Stimulated activated naive CD4-positive, alpha-beta T cell treated with Interleukin-2 at 50 U/mL for 16 hours (primary cell): ENCODE results near the gene FLT1.

Experiments used
- DNase-seq: peaks from one replicate; lab custom pipeline; 2025; lab: John Stamatoyannopoulos, UW

FLT1 gene

DNA sequence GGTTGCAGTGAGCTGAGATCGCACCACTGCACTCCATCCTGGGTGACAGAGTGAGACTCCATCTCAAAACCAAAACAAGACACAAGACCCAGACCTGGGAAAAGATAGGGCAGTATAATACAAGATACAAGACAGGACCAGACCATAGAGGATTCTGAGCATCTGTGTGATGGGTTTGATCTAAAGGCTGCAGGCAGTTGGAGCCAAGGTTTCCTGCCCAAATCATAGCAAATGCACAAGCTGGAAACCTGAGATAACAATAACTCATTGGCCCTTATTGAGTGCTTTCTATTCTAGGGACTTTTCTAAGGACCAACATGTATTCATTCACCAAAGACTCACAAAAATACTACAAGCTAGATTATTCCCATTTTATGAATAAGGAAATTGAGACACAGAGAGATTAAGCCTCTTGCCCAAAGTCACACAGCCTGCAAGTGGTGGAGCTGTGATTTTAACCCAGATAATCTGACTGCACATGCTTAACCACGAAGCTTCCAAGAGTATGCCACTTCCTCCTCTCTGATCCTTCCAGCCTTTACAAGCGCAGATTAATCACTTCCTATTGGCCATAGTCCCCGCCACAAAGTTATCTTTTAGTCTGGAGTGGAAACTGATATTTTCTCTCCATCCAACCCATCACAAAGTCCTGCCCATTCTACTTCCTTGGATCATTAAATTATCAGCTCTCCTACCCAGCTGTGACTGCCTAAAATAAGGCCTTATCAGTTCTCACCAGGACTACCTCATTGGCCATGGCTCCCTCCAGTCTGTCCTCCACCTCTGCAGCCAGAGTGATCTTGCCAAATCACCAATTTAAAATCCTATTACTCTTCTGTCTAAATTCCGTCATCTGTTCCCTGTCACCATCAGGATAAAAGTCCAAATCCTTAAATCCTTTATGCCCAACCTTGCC is 147.2 kb downstream of the FLT1 start:
- DNase-seq: no peak

DNA sequence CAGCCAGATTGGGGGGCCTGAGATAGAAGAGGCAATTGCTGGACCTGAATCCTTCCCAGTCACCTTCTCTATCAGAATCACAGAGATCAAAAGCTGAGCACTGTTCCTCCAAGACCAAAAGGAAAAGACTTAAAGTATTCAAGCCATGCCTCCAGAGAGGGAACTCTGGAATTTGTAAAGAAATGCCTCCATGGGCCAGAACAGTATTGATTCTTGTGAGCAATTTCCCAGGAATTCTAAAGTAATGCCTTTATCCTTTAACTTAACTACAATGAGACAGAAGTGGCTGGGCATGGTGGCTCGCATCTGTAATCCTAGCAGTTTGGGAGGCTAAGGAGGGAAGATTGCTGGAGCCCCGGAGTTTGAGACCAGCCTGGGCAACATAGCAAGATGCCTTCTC is 148.8 kb downstream of the FLT1 start:
- no peak for DNase-seq

DNA sequence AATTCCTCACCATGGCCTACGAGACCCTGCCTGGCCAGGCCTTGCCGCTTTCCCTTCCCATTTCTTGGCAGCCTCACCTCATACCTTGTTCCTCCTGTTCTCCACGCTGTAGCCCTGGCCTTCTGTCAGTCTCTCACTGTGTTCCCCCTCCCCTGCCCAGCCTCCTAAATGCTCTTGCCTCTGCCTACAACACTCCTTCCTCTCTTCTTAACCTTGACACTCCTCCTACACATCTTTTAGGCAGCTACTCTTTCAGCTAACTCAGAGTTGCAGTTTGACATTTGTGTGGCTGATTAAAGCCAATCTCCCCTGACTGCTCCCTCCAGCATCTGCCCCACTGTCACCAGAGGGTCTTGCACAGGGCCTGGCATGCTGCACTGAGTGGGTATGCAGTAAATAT is 150.8 kb downstream of the FLT1 start:
- no peak for DNase-seq

DNA sequence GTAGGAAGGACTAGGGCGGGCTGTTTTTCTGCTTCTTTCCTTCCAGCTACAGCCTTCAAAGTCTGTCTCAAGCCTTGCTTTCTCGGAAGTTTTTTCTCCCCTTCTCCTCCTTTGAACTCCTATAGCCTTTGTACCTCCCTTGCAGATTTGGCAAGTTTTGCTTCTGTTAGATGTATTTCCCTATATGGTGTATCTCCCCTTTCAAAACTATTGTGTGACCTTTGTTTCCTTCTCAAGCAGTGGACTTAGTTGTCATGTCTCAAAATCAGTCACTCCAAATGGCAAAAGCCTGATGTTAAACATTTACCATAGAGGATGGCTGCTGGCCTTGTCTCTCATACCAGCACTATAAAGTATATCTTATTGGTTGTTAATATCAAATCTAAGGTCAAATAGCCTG is 152.7 kb downstream of the FLT1 start:
- no peak for DNase-seq

DNA sequence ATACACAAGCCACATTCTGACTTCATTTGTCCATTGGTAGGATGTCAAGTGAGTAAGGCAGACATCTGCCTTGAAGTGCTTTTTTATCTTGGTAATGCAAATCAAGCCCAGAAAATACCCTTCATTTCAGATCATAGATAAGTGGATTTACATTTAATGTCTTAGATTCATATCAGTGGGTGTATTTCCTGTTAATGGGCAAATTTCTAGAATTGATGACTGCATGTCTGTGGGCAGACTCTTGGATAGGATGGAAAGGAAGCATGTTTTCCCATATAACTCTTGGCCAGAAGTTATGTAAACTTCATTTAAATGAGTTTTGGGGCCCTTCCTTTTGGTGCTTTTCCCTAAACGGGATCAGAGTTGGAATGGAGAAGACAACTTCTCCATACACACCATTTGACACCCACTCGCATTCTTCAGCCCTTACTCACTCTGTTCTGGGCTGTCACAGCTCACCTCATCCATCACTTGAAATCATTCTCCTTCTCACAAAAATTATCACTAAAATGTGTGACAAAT is 154.6 kb downstream of the FLT1 start:
- DNase-seq: no peak

DNA sequence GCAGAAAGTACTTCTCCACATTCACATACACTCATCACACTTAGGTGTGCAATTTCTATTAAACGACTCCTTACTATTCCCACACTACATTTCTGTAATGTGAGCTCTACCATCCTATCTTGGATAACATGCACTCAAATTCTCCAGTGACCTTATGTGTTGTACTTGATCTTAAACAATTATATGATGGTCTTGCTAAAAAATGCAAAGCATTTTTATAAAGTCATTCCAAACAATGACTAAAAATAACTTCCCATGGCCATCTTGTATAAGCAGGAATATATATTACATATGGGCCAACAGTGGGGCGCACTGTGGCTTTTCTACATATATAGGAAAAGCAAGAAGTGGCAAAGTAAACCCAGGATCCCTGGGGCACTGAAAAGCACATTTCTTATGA is 155.5 kb downstream of the FLT1 start:
- DNase-seq: no peak

DNA sequence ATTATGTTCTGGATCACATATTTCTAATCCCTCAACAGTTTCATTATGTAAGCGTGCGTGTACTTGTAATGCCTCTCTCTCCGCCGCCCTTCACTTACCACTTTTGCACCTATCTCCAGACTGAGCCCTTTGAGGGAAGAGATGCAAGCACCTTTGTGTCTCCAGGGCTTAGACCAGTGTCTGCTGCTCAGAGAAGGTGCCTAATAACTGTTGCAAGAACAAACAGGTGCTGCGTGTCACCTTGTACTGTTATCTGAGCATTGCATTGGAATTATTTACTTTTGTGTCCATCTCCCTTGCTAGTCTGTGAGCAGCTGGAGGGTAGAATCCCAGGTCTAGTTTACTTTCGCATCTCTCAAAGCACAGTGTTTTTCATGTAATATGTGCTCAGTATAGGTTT is 156.2 kb downstream of the FLT1 start:
- DNase-seq: no peak

DNA sequence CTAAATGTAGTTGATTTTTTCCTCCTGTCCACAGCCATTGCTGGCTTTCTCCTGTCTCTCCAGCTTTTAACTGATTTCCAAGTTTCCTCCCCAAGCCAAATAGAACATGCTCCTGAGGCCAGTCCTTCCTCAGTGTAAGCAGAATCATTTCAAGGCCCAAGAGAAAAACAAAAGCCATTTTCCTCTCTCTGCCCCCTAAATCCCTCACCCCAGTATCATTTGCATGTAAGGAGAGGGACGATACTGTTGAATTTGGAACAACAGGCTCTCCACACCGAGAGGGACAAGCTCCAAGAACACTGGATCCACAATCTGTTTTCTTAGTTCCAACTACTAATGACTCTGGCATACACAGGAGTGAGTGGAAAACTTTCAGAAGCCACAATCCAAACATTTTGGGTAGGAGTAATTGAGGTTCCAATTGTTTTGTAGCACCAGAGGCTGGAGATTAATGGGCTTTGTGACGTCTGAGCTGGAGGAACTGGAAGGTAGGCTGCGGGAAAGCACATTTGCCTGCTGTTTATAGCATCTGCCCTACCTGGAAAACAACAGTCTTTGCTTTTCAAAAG is 156.8 kb downstream of the FLT1 start:
- no peak for DNase-seq

DNA sequence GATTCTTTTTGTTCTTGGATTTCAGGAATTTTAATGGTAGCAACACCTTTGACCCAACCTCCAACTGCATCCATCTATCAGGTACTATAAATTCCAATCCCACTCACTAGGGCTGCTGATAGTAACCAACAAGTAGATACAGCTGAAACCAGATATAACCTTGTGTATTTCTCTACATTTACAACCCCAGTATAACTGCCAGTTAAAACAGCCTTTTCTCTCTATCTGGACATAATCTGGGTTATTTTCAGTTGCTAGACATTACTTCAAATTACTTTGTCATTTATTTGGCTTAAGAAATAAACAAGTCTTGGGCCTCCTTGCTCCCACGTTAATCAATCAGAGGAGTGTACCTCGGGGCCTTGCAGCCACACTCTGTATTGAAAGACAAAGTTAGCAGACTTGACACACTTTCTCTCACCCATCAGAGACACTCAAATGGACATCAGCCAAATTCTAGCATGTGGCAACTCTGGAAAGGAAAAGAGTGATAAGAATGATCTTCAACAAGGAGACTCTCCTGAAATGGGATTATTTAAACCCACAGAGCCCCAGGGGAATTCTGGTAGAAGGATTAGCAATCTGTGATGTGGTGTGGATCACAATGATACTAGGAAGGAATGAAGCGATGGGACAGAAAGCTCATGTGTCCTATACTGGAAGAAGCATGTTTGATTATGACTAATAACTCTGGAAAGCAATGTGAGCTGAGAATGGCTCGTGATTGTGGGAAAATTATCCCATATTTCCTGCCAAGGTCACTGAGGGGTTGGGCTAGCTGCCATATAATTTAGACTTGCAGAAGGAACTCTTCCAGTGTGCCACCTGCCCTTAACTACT is 157.5 kb downstream of the FLT1 start:
- no peak for DNase-seq

DNA sequence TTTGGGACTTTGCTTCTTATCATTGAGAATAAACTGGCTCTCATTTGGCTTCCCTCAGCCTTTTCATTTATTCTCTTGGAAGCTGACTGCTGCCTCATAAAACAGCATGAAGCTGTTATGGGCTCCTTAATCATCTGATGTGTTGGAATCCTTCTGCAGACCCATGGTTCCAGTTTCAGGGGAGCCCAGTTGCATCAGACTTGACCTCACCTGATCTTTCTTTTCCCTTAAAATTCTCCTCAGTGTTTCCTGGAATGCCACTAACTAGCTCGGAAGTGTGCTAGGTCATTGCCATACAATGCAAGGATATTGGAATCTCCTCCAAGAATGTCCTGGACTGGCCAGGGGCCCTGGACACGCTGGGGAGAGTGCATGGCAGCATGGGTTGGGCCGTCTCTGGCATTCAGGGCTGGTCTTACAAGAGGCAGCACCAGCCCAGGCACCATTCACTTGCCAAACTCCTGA is 158.7 kb downstream of the FLT1 start:
- no peak for DNase-seq

DNA sequence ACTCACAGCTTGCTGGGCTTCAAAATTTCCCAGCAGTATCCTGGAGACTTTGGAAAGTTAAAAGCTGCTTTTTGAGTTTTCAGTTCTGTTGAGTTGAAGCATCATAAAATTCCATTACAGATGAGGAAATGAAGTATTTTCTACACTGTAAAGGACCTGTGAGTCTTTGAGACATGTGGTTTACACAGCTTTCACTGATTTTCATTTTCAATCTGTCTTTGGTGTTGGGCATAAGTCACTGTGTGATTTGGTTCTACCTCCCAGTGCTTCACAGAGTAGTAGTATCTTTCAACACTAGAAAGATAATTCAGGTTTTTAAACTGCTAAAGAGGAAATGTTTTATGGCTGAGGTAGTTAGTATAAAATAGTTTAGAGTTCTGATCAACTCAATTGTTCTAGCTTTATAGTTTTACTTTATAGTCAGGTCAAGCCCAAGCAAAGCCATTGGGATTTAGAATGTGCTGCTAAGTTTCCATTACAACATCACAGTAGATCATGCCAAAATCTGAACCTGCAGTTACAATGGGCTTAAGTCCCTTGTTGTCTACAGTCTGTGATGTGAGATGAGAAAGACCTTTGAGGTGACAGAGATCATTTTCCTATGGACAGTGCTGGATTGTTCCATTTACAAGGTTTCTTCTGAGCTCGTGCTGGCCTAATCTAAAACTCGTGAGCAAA is 161.6 kb downstream of the FLT1 start:
- DNase-seq: no peak

DNA sequence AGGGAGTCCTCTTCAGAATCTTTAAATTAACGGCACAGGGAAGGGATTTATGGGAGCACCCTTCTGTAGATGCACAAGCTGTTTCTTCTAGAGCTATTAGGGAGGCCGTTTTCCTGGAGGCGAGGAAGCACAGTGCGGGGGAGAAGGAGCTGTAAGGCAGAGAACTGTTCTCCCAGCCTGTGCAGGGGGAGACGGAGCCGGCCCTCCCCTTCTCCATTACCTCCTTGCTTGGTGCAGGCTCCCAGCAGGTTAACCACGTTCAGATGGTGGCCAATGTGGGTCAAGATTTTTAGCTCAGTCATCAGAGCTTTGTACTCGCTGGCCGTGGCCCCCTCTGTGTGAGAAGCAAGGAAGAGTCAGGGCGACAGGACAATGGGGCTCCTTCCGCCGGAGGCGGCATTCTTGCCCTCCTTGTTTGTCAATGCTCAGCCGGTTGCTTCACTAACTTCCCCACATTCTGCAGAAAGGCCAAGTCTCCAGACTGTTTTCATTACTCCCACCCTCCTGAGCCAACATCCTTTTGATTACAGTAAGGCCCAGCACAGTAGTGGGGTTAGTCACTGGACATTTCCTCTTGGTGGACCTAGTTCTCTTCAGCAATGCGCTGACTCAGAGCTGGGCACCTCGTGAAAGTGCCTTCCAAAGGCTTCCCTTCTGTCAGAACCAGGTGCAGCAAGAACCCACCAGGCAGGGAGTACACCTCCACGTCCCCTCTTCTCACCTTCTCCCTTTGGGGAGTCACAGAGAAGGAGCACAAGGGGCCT is 165.4 kb downstream of the FLT1 start:
- no peak for DNase-seq

DNA sequence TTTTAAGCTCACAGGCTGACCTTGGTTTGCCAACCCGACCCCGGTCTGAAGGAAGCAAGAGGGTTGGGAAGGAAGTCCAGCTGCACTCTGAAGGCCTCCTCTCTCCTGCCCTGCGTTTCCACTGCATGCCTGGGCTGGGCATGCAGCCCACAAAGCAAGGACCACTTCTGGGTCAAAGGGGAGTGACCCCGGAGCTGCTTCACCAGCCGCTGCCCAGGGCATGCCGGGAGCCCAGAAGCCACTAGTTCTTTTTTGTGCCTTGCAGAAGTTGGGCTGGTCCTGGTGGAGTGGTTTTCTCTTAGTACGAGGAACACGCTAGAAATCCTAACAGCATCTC is 166.7 kb downstream of the FLT1 start:
- DNase-seq: no peak

DNA sequence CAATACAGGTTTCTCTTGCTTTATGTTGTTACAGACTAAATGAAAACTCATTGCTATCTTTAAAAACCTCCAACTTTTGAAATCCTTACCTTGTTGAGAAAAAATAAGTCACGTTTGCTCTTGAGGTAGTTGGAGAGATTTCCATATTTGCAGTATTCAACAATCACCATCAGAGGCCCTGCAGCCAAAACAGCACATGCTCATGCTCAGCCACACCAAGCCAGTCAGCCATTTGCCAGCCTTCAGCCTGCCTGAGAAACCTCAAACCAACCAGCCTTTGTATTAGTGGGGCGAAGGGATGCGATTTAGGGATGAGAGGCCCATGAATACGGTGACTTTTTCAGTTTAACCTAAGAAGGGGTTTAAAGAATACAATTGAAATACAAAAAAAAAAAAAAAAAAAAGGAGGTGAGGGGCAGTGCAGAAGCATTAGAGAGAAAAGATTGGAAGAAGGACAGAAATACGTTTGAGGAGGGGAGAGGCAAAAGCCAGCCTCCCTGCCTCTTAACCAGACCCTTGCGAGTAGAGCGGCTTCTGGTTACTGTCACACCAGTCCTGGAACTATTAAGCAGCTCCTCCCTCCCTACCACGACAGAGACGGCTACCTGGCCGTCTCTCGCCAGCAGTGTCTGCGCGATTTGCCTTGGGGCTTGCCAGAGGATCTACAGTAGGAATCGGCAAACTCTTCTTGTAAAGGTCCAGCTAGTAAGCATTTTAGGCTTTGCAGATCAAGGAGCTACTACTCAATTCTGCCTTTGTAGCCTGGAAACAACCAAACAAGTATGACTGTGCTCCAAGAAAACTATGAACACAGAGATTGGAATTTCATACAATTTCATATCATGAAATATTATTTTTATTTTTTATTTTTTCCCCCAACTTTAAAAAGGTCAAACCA is 167.3 kb downstream of the FLT1 start:
- DNase-seq: no peak

DNA sequence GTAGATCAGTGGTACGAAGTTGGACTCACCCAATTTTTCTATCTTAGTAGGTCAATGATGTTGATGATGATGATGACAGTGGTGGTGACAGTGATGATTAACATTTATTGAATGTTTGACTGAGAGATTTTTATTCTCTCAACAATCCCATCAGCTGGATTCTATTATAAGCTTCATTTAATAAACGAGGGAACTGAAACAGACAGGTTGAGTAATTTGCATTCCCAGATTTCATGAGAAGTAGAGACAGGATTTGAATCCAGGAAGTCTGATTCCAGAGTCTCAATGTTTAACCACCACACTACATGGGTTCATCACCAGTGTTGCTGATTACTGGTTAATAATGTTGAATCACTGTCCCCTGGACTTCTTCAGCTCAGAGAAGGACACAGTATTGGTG is 168.9 kb downstream of the FLT1 start:
- DNase-seq: no peak

DNA sequence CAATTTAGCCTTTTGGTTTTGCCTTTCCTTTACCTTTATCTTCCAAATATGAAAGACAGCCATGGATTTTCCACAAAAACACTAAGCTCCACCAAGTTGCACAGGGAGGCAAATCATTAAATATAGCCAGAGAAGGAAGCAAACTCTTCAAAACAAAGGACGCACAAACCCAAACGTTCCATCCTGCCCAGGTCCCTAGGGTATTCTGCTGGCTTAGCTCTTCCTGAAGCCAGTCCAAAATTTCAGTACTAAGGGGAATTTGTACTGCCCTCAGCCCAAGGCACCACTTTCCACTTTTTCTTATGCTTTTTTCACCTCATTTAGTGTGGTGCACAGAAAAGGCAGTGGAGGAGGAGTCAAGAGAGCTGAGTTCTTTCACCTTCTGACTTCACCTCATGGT is 169.9 kb downstream of the FLT1 start:
- DNase-seq: no peak

DNA sequence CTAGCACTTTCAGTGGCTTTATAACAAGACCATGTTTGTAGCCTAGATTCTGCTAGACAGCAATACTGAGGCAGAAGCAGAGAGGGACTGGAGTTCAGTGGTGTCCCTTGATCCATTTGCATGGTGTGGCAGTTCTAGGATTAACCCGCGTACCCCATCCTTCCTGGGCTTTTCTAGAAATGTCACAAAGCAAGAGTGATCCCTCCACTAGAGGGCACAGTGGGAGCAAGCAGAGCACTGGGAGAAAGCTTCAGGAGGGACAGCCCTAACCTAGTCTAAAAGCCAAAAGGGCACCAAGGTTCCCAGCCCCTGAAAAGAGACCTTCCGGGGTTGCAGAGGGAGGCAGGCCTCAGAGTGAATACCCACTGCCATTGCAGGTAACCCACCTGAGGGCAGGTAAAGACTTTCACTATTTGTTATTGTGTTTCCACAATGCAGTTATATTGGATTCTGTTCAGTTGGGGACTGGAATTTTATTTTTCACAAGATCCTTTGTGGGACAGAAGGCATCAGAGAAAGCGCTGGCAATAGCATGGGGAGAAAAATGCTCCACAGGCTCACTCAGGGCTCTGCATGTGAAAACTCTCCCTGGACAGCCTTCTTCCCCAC is 170.6 kb downstream of the FLT1 start:
- peak; percentile 12 for DNase-seq

DNA sequence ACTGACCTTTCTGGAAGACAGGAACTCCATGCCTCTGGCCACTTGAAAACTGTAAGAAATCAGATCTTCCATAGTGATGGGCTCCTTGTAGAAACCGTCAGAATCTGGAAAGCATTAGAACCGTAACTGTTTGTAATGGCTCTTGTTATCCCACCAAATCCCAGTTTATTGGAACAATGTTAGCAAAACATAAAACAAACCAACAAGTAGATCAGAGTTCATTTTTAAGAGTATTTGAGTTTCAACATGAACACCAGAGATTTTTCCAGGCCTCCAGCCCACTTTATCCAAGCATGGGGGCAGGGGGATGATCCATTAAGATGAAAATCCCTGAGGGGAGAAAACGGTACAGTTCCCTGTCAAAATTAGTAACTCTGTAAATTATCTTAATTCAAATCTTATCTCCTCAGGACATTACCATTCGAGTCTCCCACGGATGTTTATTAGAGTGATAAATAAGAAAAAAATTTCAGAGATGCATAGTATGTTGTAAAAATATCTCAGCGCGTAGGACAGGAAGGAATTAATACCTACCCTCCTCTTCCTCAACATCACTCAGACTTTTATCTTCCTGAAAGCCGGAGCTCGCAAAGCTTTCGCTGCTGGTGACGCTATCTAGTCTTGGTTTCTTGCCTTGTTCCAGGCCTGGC is 172.5 kb downstream of the FLT1 start:
- DNase-seq: no peak

DNA sequence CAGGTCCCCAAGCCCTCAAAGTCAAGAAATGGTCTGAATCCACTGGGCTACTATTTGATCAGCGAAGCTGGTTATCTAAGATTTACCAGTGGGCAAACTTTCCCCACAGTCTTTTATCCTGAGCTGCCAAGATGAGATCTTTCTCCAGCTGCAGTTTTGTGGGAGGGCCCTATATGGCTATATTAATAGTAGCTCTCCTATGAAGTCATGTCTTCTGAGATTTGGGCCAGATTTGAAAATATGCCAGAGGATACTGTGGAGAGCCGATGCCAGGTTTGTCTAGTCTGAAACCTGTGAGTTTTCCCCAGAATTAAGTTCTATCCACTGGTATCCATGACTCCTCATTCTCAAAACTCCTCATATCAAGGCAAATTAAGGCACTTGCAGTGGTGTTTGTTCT is 173.2 kb downstream of the FLT1 start:
- DNase-seq: no peak
